Muscle of arm (tissue), 12 donors: Measurements from ENCODE around the gene ATPAF2. TPM values are rescaled to one million over a fixed set of nuclear protein-coding genes. Genes with fewer than 3 reads are reported as not detected.
"Not testable (repeated sequence)": the region's sequence is repeated elsewhere in the genome, so short reads cannot be mapped to it uniquely, and the experiment has no call there.

Experiments
- DNase-seq: peaks from one replicate; pipeline ENCODE4 v3.0.0-alpha.2; 2013
- polyA plus RNA-seq, 12 donors: library from polyadenylated mRNA; unstranded; fragments of 120-200 nt; gene quantifications; one replicate each; pipeline ENCODE4 v1.2.1, GENCODE V29; 2013; ENCODE audit not compliant: insufficient read length in 12 of 12

The ATPAF2 gene
- polyA plus RNA-seq, 12 donors = 11.0 to 28.0 (median 14.4) TPM; not detected in 1

DNA sequence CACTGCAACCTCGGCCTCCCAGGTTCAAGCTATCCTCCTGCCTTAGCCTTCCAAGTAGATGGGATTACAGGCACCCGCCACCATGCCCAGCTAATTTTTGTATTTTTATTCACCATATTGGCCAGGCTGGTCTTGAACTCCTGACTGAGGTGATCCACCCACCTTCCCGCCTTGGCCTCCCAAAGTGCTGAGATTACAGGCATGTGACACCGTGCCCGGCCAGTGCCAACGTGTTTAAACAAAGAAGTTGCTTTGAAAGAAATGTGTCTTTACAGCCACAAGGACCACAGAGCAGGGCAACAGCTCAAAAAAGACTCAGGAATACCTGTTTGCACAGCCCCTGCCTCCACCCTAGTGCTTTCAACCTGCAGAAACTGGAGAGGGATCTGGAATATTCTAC, 25.0 kb downstream of the ATPAF2 start:
- DNase-seq = no peak

DNA sequence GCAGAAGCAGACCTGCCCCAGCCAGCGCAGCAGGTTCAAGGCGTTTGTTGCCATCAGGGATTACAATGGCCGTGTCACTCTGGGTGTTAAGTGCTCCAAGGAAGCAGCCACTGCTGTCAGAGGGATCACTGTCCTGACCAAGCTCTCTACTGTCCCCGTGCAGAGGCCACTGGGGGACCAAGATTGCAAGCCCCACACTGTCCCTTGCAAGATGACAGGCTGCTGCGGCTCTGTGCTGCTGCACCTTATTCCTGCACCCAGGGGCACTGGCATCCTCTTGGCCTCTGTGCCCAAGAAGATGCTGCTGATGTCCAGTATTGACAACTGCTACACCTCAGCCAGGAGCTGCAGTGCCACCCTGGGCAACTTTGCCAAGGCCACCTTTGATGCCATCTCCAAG, 27.7 kb downstream of the ATPAF2 start:
- no peak for DNase-seq

- no peak for DNase-seq
Observed at GRCh38 chr17:18009609-18010420, 29.2 kb downstream of the ATPAF2 start.

DNA sequence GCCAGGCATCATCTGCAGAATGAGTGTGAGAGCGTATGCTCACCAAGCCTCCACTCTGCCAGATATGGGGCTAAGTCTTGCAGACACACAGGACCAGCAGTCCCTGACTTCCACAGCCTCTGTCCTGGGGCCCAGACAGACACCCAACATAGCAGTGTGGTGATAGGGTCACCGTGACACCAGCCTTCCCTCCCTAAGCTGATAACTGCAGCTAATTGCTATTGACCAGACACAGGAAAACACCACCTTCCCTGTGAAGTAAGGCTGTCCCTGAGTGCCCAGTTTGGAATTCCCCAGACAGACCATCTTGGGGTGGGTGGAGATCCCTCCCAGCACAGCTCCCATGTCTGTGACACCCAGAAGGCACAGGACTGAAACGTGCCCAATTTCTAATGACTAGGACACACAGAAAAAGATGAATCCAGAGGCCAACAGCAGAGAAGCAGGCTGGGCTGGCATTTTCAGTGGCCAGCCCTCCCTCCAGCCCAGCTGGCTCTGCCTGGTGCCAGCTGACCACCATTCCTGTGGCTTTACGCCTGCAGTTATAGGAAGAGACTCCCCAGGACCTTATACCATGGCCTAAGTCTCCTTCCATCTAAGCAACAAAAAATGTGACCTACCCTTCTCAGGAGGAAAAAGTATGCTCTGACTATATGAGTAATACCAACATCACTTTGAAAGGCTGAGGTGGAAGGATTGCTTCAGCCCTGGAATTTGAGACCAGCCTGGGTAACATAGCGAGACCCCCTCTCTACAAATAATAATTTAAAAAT, 30.3 kb downstream of the ATPAF2 start:
- no peak for DNase-seq

- DNase-seq = no peak
Observed at GRCh38 chr17:18006495-18007239, 32.3 kb downstream of the ATPAF2 start.

GRCh38 chr17:18005496-18005895, 33.5 kb downstream of the ATPAF2 start:
- DNase-seq = no peak

DNA sequence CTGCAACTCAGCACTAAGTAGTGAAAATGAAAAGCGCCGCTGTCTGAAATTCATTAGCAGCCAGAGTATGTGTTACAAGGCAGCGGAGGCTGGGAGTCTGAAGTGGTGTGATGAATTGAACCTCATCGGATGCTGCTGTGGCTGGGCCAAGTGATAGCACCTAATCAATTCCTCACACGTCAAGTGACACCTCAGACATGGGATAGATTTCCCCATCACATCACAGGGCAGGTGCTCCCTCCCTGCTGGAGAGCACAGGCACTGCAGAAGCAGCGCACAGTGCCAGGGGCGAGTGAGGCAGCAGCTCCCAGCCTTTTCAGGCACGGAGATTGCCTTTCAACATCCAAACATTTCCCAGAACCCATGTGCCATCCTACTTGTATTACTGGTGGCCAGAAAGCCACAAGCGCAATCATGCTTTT, 34.1 kb downstream of the ATPAF2 start:
- no peak for DNase-seq

DNA sequence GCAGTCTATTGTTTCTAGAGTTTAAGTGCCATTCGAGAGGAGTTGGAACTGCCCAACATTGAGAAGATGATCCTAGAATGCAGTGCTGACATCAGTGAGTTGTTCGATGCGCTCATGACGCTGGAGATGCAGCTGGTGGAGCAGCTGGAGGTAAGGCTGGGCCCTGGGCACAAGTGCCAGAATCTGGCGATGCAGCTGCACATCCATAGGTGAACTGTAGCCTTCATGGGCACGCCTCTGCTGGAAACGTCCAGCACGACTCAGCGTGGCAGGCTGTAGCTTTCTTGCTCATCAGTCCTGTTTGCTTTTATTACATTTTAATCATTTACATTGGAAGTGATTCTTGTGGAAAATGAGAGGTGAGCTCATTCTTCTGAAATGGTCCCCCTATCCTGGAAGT, 34.6 kb downstream of the ATPAF2 start:
- DNase-seq = no peak

GRCh38 chr17:18002171-18002570, 36.8 kb downstream of the ATPAF2 start:
- DNase-seq = no peak

DNA sequence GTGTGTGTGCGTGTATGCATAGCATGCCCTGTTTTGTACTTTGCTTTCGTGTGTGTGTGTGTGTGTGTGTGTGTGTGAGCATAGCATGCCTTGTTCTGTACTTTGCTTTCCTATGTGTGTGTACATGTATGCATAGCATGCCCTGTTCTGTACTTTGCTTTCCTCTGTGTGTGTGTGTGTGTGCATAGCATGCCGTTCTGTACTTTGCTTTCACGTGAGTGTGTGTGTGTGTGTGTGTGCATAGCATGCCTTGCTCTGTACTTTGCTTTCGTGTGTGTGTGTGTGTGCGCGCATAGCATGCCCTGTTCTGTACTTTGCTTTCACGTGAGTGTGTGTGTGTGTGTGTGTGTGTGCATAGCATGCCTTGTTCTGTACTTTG, 38.9 kb downstream of the ATPAF2 start:
- no peak for DNase-seq

DNA sequence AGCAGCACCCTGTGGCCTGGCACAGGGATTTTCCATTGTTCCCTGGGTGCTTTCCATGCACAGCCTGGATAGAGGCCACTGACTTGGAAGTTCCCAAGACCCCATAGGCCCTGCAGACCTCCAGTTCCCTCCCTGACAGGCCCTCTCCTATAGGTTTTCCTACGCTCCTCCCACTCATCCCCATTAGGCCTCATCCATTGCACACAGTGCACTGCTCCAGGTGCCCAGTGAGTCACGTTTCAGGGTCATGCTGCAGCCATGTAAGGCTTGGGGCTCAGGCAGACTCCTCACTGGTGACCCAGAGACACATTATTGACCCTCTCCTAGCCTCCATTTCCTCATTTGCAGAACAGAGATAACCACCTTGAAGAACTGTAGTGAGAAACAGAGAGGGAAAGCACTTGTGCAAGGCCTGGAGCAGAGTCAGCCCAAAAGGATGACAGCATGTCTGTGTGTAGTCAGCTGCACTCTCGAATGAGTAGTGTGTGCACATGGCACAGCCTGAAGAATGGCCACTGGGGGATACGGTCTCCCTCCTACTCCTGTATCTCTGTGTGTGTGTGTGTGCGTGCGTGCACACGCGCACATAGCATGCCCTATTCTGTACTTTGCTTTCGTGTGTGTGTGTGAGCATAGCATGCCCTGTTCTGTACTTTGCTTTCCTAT, 39.5 kb downstream of the ATPAF2 start:
- no peak for DNase-seq

DNA sequence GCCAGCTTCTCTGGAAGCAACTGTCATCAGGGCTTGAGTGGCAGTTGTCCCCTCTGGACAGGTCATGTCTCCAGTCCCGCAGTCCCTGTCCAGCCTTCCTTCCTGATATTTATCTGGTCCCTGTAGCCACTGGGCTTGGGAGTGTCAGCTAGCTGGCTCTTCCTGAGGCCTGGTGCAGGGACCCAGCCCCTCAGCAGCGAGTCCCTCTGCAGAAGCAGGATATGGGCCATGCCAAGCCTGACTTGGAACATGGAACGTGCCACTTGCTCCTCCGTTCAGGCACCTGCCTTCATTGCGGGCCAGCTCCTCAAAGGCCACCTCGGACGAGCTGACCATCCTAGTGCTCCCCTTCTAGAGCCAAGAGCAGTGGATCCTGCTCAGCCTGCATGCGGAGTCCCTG, 40.0 kb downstream of the ATPAF2 start:
- no peak for DNase-seq

GRCh38 chr17:17995887-17996286, 43.1 kb downstream of the ATPAF2 start:
- not testable (repeated sequence) for DNase-seq

DNA sequence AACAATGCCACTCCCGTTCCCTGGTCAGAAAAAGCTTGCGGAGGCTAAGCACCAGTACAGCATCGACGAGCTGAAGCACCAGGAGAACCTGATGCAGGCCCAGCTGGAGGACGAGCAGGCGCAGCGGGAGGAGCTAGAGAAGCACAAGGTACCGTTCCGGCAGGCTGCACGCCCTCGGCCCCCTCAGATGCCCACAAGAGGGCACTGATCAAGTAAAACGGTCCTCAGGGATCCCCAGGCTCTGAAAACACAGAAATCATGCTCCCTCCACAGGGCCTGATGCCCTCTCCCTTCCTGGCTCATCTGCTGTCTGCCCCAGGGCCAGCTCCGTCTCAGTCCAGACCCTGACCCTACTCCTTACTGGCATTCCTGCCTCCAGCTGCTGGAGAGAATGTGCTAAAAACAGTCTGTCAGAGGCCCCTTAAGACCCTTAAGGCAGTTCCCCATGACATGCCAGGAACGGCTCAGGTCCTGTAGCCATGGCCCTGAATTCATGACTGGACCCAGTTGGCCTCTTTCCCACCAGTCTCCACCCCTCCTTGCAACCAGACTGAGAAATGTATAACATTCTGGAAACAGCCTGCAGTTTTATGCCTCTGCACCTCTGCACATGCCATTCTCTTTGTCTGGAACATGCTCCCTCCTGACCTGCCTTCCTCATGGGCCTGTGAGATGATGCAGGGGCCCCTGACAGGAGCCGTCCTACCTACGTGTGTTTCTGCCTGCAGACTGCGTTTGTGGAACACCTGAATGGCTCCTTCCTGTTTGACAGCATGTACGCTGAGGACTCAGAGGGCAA, 44.5 kb downstream of the ATPAF2 start:
- no peak for DNase-seq

DNA sequence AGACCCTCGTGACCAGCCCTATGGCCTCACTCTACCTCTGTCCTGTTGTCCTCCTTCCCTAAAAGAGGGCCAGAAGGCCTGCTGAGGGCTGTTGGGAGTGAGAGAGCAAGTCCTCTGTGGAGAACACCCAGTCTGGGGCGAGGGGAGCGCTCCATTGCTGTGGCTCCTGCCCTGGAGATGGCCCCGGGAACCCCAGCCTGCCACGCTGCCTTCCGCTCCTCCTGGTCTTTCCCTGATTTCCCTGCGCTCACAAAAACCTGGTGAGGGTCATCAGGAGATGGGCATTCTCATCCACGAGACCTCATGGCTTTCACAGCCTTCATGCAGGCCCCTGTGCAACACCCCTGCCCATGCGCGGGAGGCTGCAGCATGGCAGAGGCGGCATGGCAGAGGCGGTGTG, 45.1 kb downstream of the ATPAF2 start:
- DNase-seq = no peak

DNA sequence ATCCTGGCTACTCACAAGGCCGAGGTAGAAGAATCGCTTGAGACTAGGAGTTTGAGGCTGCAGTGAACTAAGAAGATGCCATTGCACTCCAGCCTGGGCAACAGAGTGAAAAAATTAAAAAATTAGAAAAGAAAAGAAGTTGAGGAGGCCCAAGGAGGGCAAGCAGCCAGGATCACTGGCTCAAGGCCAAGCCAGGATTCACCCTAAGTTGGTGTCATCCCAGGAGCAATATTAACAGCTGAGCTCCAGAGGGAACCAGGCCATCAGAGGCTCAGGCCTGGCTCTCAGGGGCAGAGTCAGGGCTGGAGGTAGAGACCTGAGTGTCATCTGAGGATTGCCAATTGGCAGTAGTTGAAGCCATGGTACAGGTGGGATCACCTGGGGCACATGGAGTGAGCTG, 45.6 kb downstream of the ATPAF2 start:
- no peak for DNase-seq

- no peak for DNase-seq
Observed at GRCh38 chr17:17990282-17990681, 48.7 kb downstream of the ATPAF2 start.

DNA sequence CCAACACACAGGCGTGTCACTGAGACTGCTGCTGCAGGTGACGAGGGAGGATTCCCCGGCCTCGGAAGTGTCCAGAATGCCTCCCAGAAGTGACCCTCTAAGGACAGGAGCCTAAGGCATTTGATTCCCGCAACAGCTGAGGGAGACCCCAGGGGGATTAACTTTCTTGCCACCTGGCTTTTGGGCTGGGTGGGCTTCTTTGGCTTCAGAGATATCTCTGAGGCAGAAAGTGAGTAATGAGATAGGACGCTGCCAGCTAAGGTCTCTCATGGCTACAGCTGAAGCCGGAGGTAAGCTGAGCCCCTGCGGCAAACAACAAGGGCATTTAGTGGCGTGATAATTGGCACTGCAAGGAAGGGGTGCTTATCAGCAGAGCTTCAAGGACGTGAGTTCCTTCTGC, 49.4 kb downstream of the ATPAF2 start:
- DNase-seq = no peak

DNA sequence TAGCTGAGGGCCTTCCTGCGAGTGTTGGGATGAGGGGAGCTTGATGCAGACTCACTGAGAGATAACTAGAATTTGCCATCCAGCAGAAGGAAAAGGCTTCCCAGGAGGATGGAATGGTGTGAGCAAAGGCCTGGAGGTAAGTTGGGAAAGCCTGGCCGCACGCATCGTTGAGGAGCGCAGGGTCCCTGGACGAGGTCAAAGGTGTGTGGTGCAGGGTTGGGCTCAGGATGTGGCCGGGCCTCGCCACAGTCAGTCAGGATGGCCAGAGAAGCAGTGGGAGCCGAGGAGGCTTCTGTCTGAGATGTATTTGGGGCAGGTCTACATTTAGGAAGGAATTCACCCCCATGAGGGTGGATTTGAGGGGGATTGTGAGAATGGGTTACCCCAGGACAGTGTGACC, 49.9 kb downstream of the ATPAF2 start:
- DNase-seq = no peak

DNA sequence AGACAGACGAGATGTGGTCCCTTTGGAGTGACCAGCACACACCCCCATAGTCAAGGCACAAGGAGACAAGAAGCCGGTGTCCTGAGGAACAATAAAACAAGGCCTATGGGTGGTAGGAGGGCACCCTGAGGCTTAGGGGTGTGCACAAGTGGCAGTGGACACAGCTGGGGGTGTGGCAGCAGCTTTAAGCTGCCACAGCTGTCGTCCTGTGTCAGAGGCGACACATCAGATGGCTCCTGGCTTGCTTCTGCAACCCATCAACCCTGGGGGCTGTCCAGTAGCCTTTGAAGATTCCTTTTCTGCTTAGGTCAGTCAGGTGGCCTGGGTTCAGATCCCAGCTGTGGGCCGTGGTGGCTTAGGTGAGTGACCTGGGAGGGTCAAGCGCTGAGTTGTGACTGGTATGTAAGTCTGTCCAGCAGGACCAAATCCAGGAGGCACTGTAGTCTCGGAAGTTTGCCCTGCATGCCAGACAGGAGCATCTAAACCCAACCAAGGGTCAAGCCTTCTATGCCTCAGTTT, 50.5 kb downstream of the ATPAF2 start:
- DNase-seq = no peak

DNA sequence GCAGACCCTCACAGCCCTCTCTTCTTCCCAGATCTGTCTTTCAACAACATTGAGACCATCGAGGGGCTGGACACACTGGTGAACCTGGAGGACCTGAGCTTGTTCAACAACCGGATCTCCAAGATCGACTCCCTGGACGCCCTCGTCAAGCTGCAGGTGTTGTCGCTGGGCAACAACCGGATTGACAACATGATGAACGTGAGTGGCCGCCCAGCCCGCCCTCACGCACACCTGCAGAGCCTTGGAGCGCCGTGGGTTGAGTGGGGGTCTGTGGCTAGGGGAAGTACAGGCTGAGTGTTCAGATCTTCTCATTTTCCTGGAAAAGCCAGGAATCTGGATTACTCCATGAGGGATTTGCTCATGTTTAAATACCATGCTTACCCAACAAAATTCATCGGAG, 51.1 kb downstream of the ATPAF2 start:
- no peak for DNase-seq
